T-helper 9 cell (primary cell): Measurements from ENCODE around the gene ARHGAP26.

ENCODE experiments used
- DNase-seq: peaks from one replicate; pipeline ENCODE4 v3.0.0-alpha.2; 2020

Gene ARHGAP26

GRCh38 chr5:142749321-142749720 is 20.9 kb upstream of the ARHGAP26 start:
- no peak for DNase-seq

GRCh38 chr5:142753116-142753631 is 17.0 kb upstream of the ARHGAP26 start:
- DNase-seq = no peak

GRCh38 chr5:142754031-142754430 is 16.1 kb upstream of the ARHGAP26 start:
- DNase-seq = no peak

- DNase-seq = no peak
These were observed 13.6 kb upstream of the ARHGAP26 start for GRCh38 chr5:142756576-142756975.

GRCh38 chr5:142757564-142757963 is 12.6 kb upstream of the ARHGAP26 start:
- DNase-seq = no peak

- no peak for DNase-seq
These were observed 11.9 kb upstream of the ARHGAP26 start for GRCh38 chr5:142758062-142758795.

GRCh38 chr5:142758796-142759145 is 11.4 kb upstream of the ARHGAP26 start:
- DNase-seq = no peak

GRCh38 chr5:142763701-142764100 is 6.5 kb upstream of the ARHGAP26 start:
- DNase-seq = no peak

GRCh38 chr5:142767178-142767577 is 3.0 kb upstream of the ARHGAP26 start:
- DNase-seq = no peak

- no peak for DNase-seq
These were observed 2.3 kb upstream of the ARHGAP26 start for GRCh38 chr5:142767911-142768310.

GRCh38 chr5:142769251-142769792 is 855 bp upstream of the ARHGAP26 start:
- no peak for DNase-seq

GRCh38 chr5:142770650-142771609 is 753 bp downstream of the ARHGAP26 start:
- peak; percentile 50 for DNase-seq

GRCh38 chr5:142771666-142772065 is 1.5 kb downstream of the ARHGAP26 start:
- DNase-seq = no peak

GRCh38 chr5:142772446-142773293 is 2.5 kb downstream of the ARHGAP26 start:
- no peak for DNase-seq

- DNase-seq = no peak
These were observed 6.9 kb downstream of the ARHGAP26 start for GRCh38 chr5:142777099-142777498.

- no peak for DNase-seq
These were observed 7.7 kb downstream of the ARHGAP26 start for GRCh38 chr5:142777850-142778249.

GRCh38 chr5:142779163-142779840 is 9.1 kb downstream of the ARHGAP26 start:
- no peak for DNase-seq

- no peak for DNase-seq
These were observed 10.7 kb downstream of the ARHGAP26 start for GRCh38 chr5:142780871-142781270.

- DNase-seq = no peak
These were observed 12.9 kb downstream of the ARHGAP26 start for GRCh38 chr5:142782976-142783530.

- no peak for DNase-seq
These were observed 13.6 kb downstream of the ARHGAP26 start for GRCh38 chr5:142783601-142784341.
